Lower leg skin (tissue), 3 donors: ENCODE measurements around the gene OR9I1.

ENCODE experiments used
- POLR2A ChIP-seq, 2 donors: fragments of 450-650 bp; IDR thresholded peaks; one replicate each; pipeline ENCODE4 v1.6.1; 2016 to 2017; ENCODE audit warnings: antibody characterized with exemption in 2 of 2, mild to moderate bottlenecking in 1 of 2, moderate library complexity in 1 of 2
- TF ChIP-seq, protein P1 (sequence below), 3 donors: fragments of 450-650 bp; IDR thresholded peaks; one replicate each; pipeline ENCODE4 v1.5.1; 2016; ENCODE audit warnings: antibody characterized with exemption in 3 of 3, mild to moderate bottlenecking in 3 of 3, moderate library complexity in 2 of 3

DNA sequence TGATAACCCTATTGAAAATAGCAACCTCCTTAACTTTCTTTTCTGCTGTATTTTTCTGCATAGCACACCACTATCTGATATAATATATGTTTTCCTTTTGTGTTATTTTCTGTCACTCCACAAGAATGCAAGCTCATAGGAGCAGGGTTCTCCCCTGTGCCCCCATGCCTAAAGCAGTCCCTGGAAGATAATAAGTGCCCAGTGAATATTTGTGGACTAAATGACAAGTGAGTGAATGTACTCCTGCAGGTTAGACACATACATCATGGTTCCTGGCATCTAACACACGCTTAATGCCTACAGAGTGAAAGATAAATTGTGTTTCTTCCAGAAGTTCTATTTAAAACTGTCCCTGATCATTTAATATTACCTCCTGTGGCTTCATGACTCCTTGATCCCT lies 39.7 kb upstream of the OR9I1 start:
- no peak for TF ChIP-seq POLR2A (IDR thresholded peaks at IDR 0.05)
- TF ChIP-seq, protein P1, sequence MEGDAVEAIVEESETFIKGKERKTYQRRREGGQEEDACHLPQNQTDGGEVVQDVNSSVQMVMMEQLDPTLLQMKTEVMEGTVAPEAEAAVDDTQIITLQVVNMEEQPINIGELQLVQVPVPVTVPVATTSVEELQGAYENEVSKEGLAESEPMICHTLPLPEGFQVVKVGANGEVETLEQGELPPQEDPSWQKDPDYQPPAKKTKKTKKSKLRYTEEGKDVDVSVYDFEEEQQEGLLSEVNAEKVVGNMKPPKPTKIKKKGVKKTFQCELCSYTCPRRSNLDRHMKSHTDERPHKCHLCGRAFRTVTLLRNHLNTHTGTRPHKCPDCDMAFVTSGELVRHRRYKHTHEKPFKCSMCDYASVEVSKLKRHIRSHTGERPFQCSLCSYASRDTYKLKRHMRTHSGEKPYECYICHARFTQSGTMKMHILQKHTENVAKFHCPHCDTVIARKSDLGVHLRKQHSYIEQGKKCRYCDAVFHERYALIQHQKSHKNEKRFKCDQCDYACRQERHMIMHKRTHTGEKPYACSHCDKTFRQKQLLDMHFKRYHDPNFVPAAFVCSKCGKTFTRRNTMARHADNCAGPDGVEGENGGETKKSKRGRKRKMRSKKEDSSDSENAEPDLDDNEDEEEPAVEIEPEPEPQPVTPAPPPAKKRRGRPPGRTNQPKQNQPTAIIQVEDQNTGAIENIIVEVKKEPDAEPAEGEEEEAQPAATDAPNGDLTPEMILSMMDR (IDR thresholded peaks at IDR 0.05), result no peak
